ENCODE data around the gene IRF8.

Gene IRF8

GRCh38 chr16:85898521-85899442 lies at the start of gene IRF8:
TSS of gene IRF8 (plus strand) at chr16:85899162. CDS start at chr16:85903016, 3,854 bp downstream.
- DNase-seq, result peak; percentile 89

GRCh38 chr16:85849388-85849787 lies 49.6 kb upstream of the IRF8 start:
- DNase-seq, result no peak

GRCh38 chr16:85850344-85850880 lies 48.5 kb upstream of the IRF8 start:
- DNase-seq, result no peak

GRCh38 chr16:85851034-85851785 lies 47.8 kb upstream of the IRF8 start:
- no peak for DNase-seq

- DNase-seq, result no peak
Measured at GRCh38 chr16:85853547-85854545, 45.1 kb upstream of the IRF8 start.

- no peak for DNase-seq
Measured at GRCh38 chr16:85854935-85855334, 44.0 kb upstream of the IRF8 start.

- no peak for DNase-seq
Measured at GRCh38 chr16:85856079-85856478, 42.9 kb upstream of the IRF8 start.

- peak; percentile 21 for DNase-seq
Measured at GRCh38 chr16:85856585-85856984, 42.4 kb upstream of the IRF8 start.

GRCh38 chr16:85857406-85857805 lies 41.6 kb upstream of the IRF8 start:
- peak; percentile 19 for DNase-seq

GRCh38 chr16:85858571-85858970 lies 40.4 kb upstream of the IRF8 start:
- DNase-seq, result peak; percentile 4

GRCh38 chr16:85858984-85859817 lies 39.8 kb upstream of the IRF8 start:
- DNase-seq, result peak; percentile 22

- DNase-seq, result peak; percentile 19
Measured at GRCh38 chr16:85859818-85860125, 39.2 kb upstream of the IRF8 start.

GRCh38 chr16:85860413-85861094 lies 38.4 kb upstream of the IRF8 start:
- peak; percentile 20 for DNase-seq

- DNase-seq, result peak; percentile 9
Measured at GRCh38 chr16:85861095-85861825, 37.7 kb upstream of the IRF8 start.

- peak; percentile 18 for DNase-seq
Measured at GRCh38 chr16:85862476-85863383, 36.2 kb upstream of the IRF8 start.

GRCh38 chr16:85863384-85863774 lies 35.6 kb upstream of the IRF8 start:
- DNase-seq, result no peak

- DNase-seq, result no peak
Measured at GRCh38 chr16:85864965-85865364, 34.0 kb upstream of the IRF8 start.

- no peak for DNase-seq
Measured at GRCh38 chr16:85867189-85867588, 31.8 kb upstream of the IRF8 start.

- peak; percentile 4 for DNase-seq
Measured at GRCh38 chr16:85868495-85868894, 30.5 kb upstream of the IRF8 start.

Measured in stimulated activated CD8-positive, alpha-beta memory T cell treated with anti-CD3 and anti-CD28 coated beads, Interleukin-4, amount 100 ng/mL, for 48 hours (primary cell).